SK-MEL-5 (cell line): ENCODE results near the gene IFNGR1. TPM values are rescaled to one million over a fixed set of nuclear protein-coding genes. Genes with fewer than 3 reads are reported as not detected.
"Not testable (repeated sequence)": the region's sequence is repeated elsewhere in the genome, so short reads cannot be mapped to it uniquely, and the experiment has no call there.

Experiments used
- DNase-seq: peaks from one replicate; pipeline ENCODE4 v3.0.0-alpha.2; 2016; ENCODE audit warnings: low read depth, low spot score
- in situ Hi-C: cut with HindIII; loops from 2 replicates; pipeline ENCODE4 v1.10.0; 2016; ENCODE audit warnings: low sequenced_read_pairs, high pct_unique_total_duplicates, low pct_unique_long_range_greater_than_20kb
- polyA plus RNA-seq, 2 experiments: library from polyadenylated mRNA; depleted of rRNA; stranded (reverse); fragments of >200 nt; gene quantifications; 2 replicates each; pipeline ENCODE4 v1.2.3, GENCODE V29; 2015
- total RNA-seq: library from RNA; depleted of rRNA; stranded (reverse); fragments of >200 nt; shearing (Covaris generic); gene quantifications from 2 replicates; pipeline ENCODE4 v1.2.3, GENCODE V29; 2014; rRNA removed

IFNGR1 gene
- total RNA-seq, result 40.5 and 42.9 TPM in 2 replicates
- polyA plus RNA-seq (2015; cell fraction: cytosol; rRNA removed), result 20.1 and 23.4 TPM in 2 replicates
- 23.6 and 23.7 TPM in 2 replicates for polyA plus RNA-seq (2015; cell fraction: nucleus; rRNA removed)

GRCh38 chr6:137218917-137219663 is at the start of gene IFNGR1:
Gene IFNGR1, minus strand, starts transcription at chr6:137219385. Its CDS starts 58 bp downstream, at chr6:137219327.
- DNase-seq, result peak; percentile 86
- in situ Hi-C loops, result no loop called here

GRCh38 chr6:137268911-137269310 is 49.7 kb upstream of the IFNGR1 start:
- no peak for DNase-seq
- in situ Hi-C loops, result no loop called here

GRCh38 chr6:137266309-137266586 is 47.1 kb upstream of the IFNGR1 start:
- DNase-seq, result no peak
- in situ Hi-C loops, result no loop called here

- no peak for DNase-seq
- in situ Hi-C loops, result no loop called here
Observed at GRCh38 chr6:137265561-137266308, 46.5 kb upstream of the IFNGR1 start.

- in situ Hi-C loops, result no loop called here
- no peak for DNase-seq
Observed at GRCh38 chr6:137264311-137265075, 45.3 kb upstream of the IFNGR1 start.

- in situ Hi-C loops, result no loop called here
- DNase-seq, result no peak
Observed at GRCh38 chr6:137261761-137262160, 42.6 kb upstream of the IFNGR1 start.

GRCh38 chr6:137261361-137261760 is 42.2 kb upstream of the IFNGR1 start:
- in situ Hi-C loops, result no loop called here
- DNase-seq, result no peak

- in situ Hi-C loops, result no loop called here
- no peak for DNase-seq
Observed at GRCh38 chr6:137260217-137260616, 41.0 kb upstream of the IFNGR1 start.

GRCh38 chr6:137259349-137259748 is 40.2 kb upstream of the IFNGR1 start:
- in situ Hi-C loops, result no loop called here
- DNase-seq, result no peak

GRCh38 chr6:137258170-137258569 is 39.0 kb upstream of the IFNGR1 start:
- DNase-seq, result no peak
- in situ Hi-C loops, result no loop called here

- in situ Hi-C loops, result no loop called here
- no peak for DNase-seq
Observed at GRCh38 chr6:137256350-137257103, 37.3 kb upstream of the IFNGR1 start.

GRCh38 chr6:137254966-137255365 is 35.8 kb upstream of the IFNGR1 start:
- no peak for DNase-seq
- in situ Hi-C loops, result no loop called here

GRCh38 chr6:137254430-137254829 is 35.2 kb upstream of the IFNGR1 start:
- in situ Hi-C loops, DNase-seq: not testable (repeated sequence)

GRCh38 chr6:137248702-137249101 is 29.5 kb upstream of the IFNGR1 start:
- in situ Hi-C loops, result no loop called here
- DNase-seq, result no peak

GRCh38 chr6:137247724-137248123 is 28.5 kb upstream of the IFNGR1 start:
- DNase-seq, result no peak
- in situ Hi-C loops, result no loop called here

GRCh38 chr6:137246791-137247202 is 27.6 kb upstream of the IFNGR1 start:
- in situ Hi-C loops, result no loop called here
- DNase-seq, result no peak

GRCh38 chr6:137246164-137246563 is 27.0 kb upstream of the IFNGR1 start:
- in situ Hi-C loops, result no loop called here
- no peak for DNase-seq
